HG03039 (cell line): ENCODE results near the gene CMTM8.

ENCODE experiments used
- ATAC-seq: cut with Tn5 transposase; IDR thresholded peaks from one replicate; pipeline ENCODE4 v1.9.1; 2021; ENCODE audit warnings: mild to moderate bottlenecking, moderate library complexity; ENCODE audit not compliant: unreplicated experiment

CMTM8 gene

GRCh38 chr3:32334675-32335074 is 96.2 kb downstream of the CMTM8 start:
- ATAC-seq: no peak

- ATAC-seq: no peak
Measured at GRCh38 chr3:32335365-32336112, 97.1 kb downstream of the CMTM8 start.

- no peak for ATAC-seq
Measured at GRCh38 chr3:32336113-32336498, 97.6 kb downstream of the CMTM8 start.

- no peak for ATAC-seq
Measured at GRCh38 chr3:32337505-32337904, 99.0 kb downstream of the CMTM8 start.

GRCh38 chr3:32340039-32340438 is 101.6 kb downstream of the CMTM8 start:
- no peak for ATAC-seq

- no peak for ATAC-seq
Measured at GRCh38 chr3:32340611-32341365, 102.3 kb downstream of the CMTM8 start.

- no peak for ATAC-seq
Measured at GRCh38 chr3:32347343-32348125, 109.1 kb downstream of the CMTM8 start.

GRCh38 chr3:32349184-32349583 is 110.7 kb downstream of the CMTM8 start:
- ATAC-seq: no peak

- ATAC-seq: no peak
Measured at GRCh38 chr3:32352563-32352962, 114.1 kb downstream of the CMTM8 start.

- ATAC-seq: no peak
Measured at GRCh38 chr3:32353351-32353750, 114.9 kb downstream of the CMTM8 start.

- no peak for ATAC-seq
Measured at GRCh38 chr3:32354362-32354778, 115.9 kb downstream of the CMTM8 start.

GRCh38 chr3:32355751-32356291 is 117.3 kb downstream of the CMTM8 start:
- ATAC-seq: no peak

- ATAC-seq: no peak
Measured at GRCh38 chr3:32359766-32360492, 121.4 kb downstream of the CMTM8 start.

GRCh38 chr3:32360493-32360827 is 122.0 kb downstream of the CMTM8 start:
- ATAC-seq: no peak

GRCh38 chr3:32366638-32367397 is 128.3 kb downstream of the CMTM8 start:
- ATAC-seq: peak; percentile 56

- ATAC-seq: no peak
Measured at GRCh38 chr3:32367442-32367841, 129.0 kb downstream of the CMTM8 start.

- no peak for ATAC-seq
Measured at GRCh38 chr3:32371461-32372212, 133.2 kb downstream of the CMTM8 start.

- no peak for ATAC-seq
Measured at GRCh38 chr3:32372213-32372490, 133.7 kb downstream of the CMTM8 start.

- no peak for ATAC-seq
Measured at GRCh38 chr3:32373276-32373675, 134.8 kb downstream of the CMTM8 start.

GRCh38 chr3:32373844-32374243 is 135.4 kb downstream of the CMTM8 start:
- ATAC-seq: no peak
